Urinary bladder (tissue), 4 donors: ENCODE measurements around the gene ADAT3. TPM values are rescaled to one million over a fixed set of nuclear protein-coding genes. Genes with fewer than 3 reads are reported as not detected.

Source experiments
- DNase-seq: peaks from one replicate; pipeline ENCODE4 v3.0.0-alpha.2; 2015; ENCODE audit errors: extremely low spot score
- H3K27ac ChIP-seq: one replicate; pipeline ENCODE4 v1.5.1; 2013; ENCODE audit warnings: low read depth, mild to moderate bottlenecking, moderate library complexity
- H3K36me3 ChIP-seq: one replicate; pipeline ENCODE4 v1.6.1; 2013; ENCODE audit warnings: mild to moderate bottlenecking, moderate library complexity; ENCODE audit not compliant: insufficient read depth
- H3K4me1 ChIP-seq: one replicate; pipeline ENCODE4 v1.6.1; 2013; ENCODE audit warnings: mild to moderate bottlenecking, moderate library complexity; ENCODE audit not compliant: insufficient read depth
- H3K4me3 ChIP-seq: one replicate; pipeline ENCODE4 v1.5.1; 2013; ENCODE audit warnings: low read depth, low read length
- WGBS: extraction: QIAGEN DNeasy Blood & Tissue Kit; methylation state at CpG from one replicate; pipeline ENCODE4 v1.1.7; 2013; 5-methylcytosine and 5-hydroxymethylcytosine counted together
- polyA plus RNA-seq: library from polyadenylated mRNA; stranded (reverse); fragments of 200-250 nt; gene quantifications from one replicate; pipeline ENCODE4 v1.2.3, GENCODE V29; 2013
- total RNA-seq: library from RNA; depleted of rRNA; stranded (reverse); fragments of >200 nt; gene quantifications from one replicate; pipeline ENCODE4 v1.2.3, GENCODE V29; 2014
- donor health status: healthy with polysubstance abuse.
- donor health status: healthy.

Gene ADAT3
- 1.4 TPM for total RNA-seq
- 4.3 TPM for polyA plus RNA-seq

- Histone ChIP-seq H3K4me3 (peak within 1 kb of the TSS; percentile 74), H3K4me1 (peaks cover 3% of the 10 kb centered on the region), H3K27ac (peak within 1 kb of the TSS; percentile 91), H3K36me3 (no peaks in the 10 kb centered on the region)
- DNase-seq, result peak; percentile 94
- WGBS, result under 1% methylated on average over 92 of the region's 92 CpGs
Measured at GRCh38 chr19:1905110-1905862, at the start of gene ADAT3, which contains the start of gene SCAMP4. Gene ADAT3 (plus strand): TSS chr19:1905399. CDS start chr19:1912048, 6,649 bp downstream. Gene SCAMP4 (plus strand): TSS chr19:1905399. CDS start chr19:1915020, 9,621 bp downstream.

- DNase-seq, result no peak
- H3K27ac ChIP-seq, result peak overlapping the region; percentile 72
- no peaks in the 10 kb centered on the region for H3K36me3 ChIP-seq
- H3K4me1 ChIP-seq, result peaks cover 3% of the 10 kb centered on the region
- H3K4me3 ChIP-seq, result no peak overlapping the region
- 30% methylated on average over 13 of the region's 13 CpGs for WGBS
Measured at GRCh38 chr19:1855828-1856255, 49.4 kb upstream of the ADAT3 start.

GRCh38 chr19:1856345-1856697 lies 48.9 kb upstream of the ADAT3 start:
- WGBS, result 47% methylated on average over 6 of the region's 6 CpGs
- no peak for DNase-seq
- H3K36me3 ChIP-seq, result no peaks in the 10 kb centered on the region
- peak overlapping the region; percentile 34 for H3K4me3 ChIP-seq
- peak overlapping the region; percentile 72 for H3K27ac ChIP-seq
- H3K4me1 ChIP-seq, result peaks cover 3% of the 10 kb centered on the region

GRCh38 chr19:1856698-1857603 lies 48.2 kb upstream of the ADAT3 start:
- DNase-seq, result no peak
- Histone ChIP-seq H3K4me1 (peaks cover 1% of the 10 kb centered on the region), H3K4me3 (peak overlapping the region; percentile 34), H3K27ac (peak overlapping the region; percentile 57), H3K36me3 (no peaks in the 10 kb centered on the region)
- WGBS, result 3% methylated on average over 71 of the region's 73 CpGs

- DNase-seq, result no peak
- H3K4me3 ChIP-seq, result no peak overlapping the region
- no peaks in the 10 kb centered on the region for H3K4me1 ChIP-seq
- H3K27ac ChIP-seq, result peak overlapping the region; percentile 47
- WGBS, result 49% methylated on average over 16 of the region's 16 CpGs
- no peaks in the 10 kb centered on the region for H3K36me3 ChIP-seq
Measured at GRCh38 chr19:1857648-1858326, 47.4 kb upstream of the ADAT3 start.

GRCh38 chr19:1858412-1859081 lies 46.7 kb upstream of the ADAT3 start:
- H3K27ac ChIP-seq, result no peak overlapping the region
- H3K4me1 ChIP-seq, result no peaks in the 10 kb centered on the region
- no peaks in the 10 kb centered on the region for H3K36me3 ChIP-seq
- H3K4me3 ChIP-seq, result no peak overlapping the region
- DNase-seq, result no peak
- WGBS, result 63% methylated on average over 10 of the region's 10 CpGs

- Histone ChIP-seq H3K4me1 (no peaks in the 10 kb centered on the region), H3K36me3 (no peaks in the 10 kb centered on the region), H3K27ac (no peak overlapping the region), H3K4me3 (no peak overlapping the region)
- no peak for DNase-seq
- 39% methylated on average over 18 of the region's 18 CpGs for WGBS
Measured at GRCh38 chr19:1859331-1859781, 45.8 kb upstream of the ADAT3 start.

- no peak overlapping the region for H3K4me3 ChIP-seq
- DNase-seq, result no peak
- no peaks in the 10 kb centered on the region for H3K36me3 ChIP-seq
- H3K4me1 ChIP-seq, result no peaks in the 10 kb centered on the region
- 18% methylated on average over 32 of the region's 32 CpGs for WGBS
- H3K27ac ChIP-seq, result no peak overlapping the region
Measured at GRCh38 chr19:1860042-1860775, 45.0 kb upstream of the ADAT3 start.

- H3K4me3 ChIP-seq, result no peak overlapping the region
- H3K27ac ChIP-seq, result no peak overlapping the region
- H3K4me1 ChIP-seq, result no peaks in the 10 kb centered on the region
- no peaks in the 10 kb centered on the region for H3K36me3 ChIP-seq
- WGBS, result 50% methylated on average over 28 of the region's 28 CpGs
- no peak for DNase-seq
Measured at GRCh38 chr19:1860821-1861598, 44.2 kb upstream of the ADAT3 start.

GRCh38 chr19:1861599-1862031 lies 43.6 kb upstream of the ADAT3 start:
- WGBS, result 27% methylated on average over 23 of the region's 23 CpGs
- H3K36me3 ChIP-seq, result no peaks in the 10 kb centered on the region
- H3K27ac ChIP-seq, result no peak overlapping the region
- peak overlapping the region; percentile 88 for H3K4me3 ChIP-seq
- DNase-seq, result no peak
- no peaks in the 10 kb centered on the region for H3K4me1 ChIP-seq

GRCh38 chr19:1862068-1862423 lies 43.2 kb upstream of the ADAT3 start:
- H3K36me3 ChIP-seq, result no peaks in the 10 kb centered on the region
- peak overlapping the region; percentile 88 for H3K4me3 ChIP-seq
- H3K27ac ChIP-seq, result no peak overlapping the region
- no peaks in the 10 kb centered on the region for H3K4me1 ChIP-seq
- no peak for DNase-seq
- WGBS, result 5% methylated on average over 21 of the region's 21 CpGs
